H1 (cell line): ENCODE measurements around the gene HEBP2. TPM values are rescaled to one million over a fixed set of nuclear protein-coding genes. Genes with fewer than 3 reads are reported as not detected.

Experiments
- ATF2 ChIP-seq: IDR thresholded peaks from 2 replicates; pipeline ENCODE4 v1.6.1; 2012; ENCODE audit warnings: low read length, inconsistent platforms
- BACH1 ChIP-seq: IDR thresholded peaks from 2 replicates; pipeline ENCODE4 v1.6.1; 2012; ENCODE audit warnings: low read length, improper control_type of control experiment
- E2F6 ChIP-seq: IDR thresholded peaks from 2 replicates; pipeline ENCODE4 v1.6.1; 2012; ENCODE audit warnings: inconsistent platforms
- FOSL1 ChIP-seq: IDR thresholded peaks from 2 replicates; pipeline ENCODE4 v1.6.1; 2011; ENCODE audit warnings: mild to moderate bottlenecking, low read depth, low read length, moderate library complexity; ENCODE audit not compliant: insufficient read depth
- GTF2F1 ChIP-seq: IDR thresholded peaks from 2 replicates; pipeline ENCODE4 v1.6.1; 2012; ENCODE audit warnings: low read depth, low read length, improper control_type of control experiment, borderline replicate concordance
- KDM4A ChIP-seq: IDR thresholded peaks from one replicate; pipeline ENCODE4 v1.7.1; 2012; ENCODE audit warnings: low read depth, mild to moderate bottlenecking, moderate library complexity, low read length, inconsistent platforms; ENCODE audit not compliant: severe bottlenecking
- RAD21 ChIP-seq, 2 experiments: IDR thresholded peaks in 1 of 2; conservative IDR thresholded peaks in 1 of 2; 2 replicates each; pipeline ENCODE4 v1.6.1; 2011; ENCODE audit warnings: low read depth in 2 of 2, low read length in 2 of 2, improper control_type of control experiment in 1 of 2, inconsistent platforms in 1 of 2, mild to moderate bottlenecking in 1 of 2, moderate library complexity in 1 of 2
- SAP30 ChIP-seq: fragments of 300-600 bp; sonication (generic); IDR thresholded peaks from 2 replicates; pipeline ENCODE4 v1.7.1; 2012; ENCODE audit warnings: low read length, moderate library complexity, mild to moderate bottlenecking, inconsistent platforms; ENCODE audit not compliant: insufficient read depth, insufficient replicate concordance
- SIX5 ChIP-seq: IDR thresholded peaks from 2 replicates; pipeline ENCODE4 v1.6.1; 2011; ENCODE audit warnings: mild to moderate bottlenecking, low read depth, low read length
- SP1 ChIP-seq: IDR thresholded peaks from 2 replicates; pipeline ENCODE4 v1.6.1; 2011; ENCODE audit warnings: low read depth, low read length
- SUZ12 ChIP-seq: fragments of 200-600 bp; sonication (generic); IDR thresholded peaks from 2 replicates; pipeline ENCODE4 v1.6.1; 2012; ENCODE audit warnings: mild to moderate bottlenecking, inconsistent platforms, low read length, moderate library complexity, mixed read lengths
- TAF7 ChIP-seq: optimal IDR thresholded peaks from 2 replicates; pipeline ENCODE3; 2011; ENCODE audit warnings: low read depth, mild to moderate bottlenecking, inconsistent platforms, low read length, moderate library complexity, borderline replicate concordance
- TCF12 ChIP-seq: IDR thresholded peaks from 2 replicates; pipeline ENCODE4 v1.6.1; 2011; ENCODE audit warnings: low read depth, mild to moderate bottlenecking, low read length
- polyA plus RNA-seq, 7 experiments: library from polyadenylated mRNA; depleted of rRNA in 3 of 7; stranded (reverse) in 5 of 7; unstranded in 2 of 7; fragments of >200 nt in 5 of 7; fragments of 200-250 nt in 2 of 7; gene quantifications; 1 replicate in 5 of 7; 2 replicates in 1 of 7; 4 replicates in 1 of 7; pipeline versions ENCODE4 v1.2.1 to v1.2.3, GENCODE V29; 2011 to 2013; ENCODE audit warnings: missing spikeins in 2 of 7, mixed read lengths in 2 of 7
- total RNA-seq: library from RNA; stranded (reverse); fragmentation: NEBNext Ultra II Directional; extraction: Animal tissue kit (Norgen Biotek cat#: 25700); gene quantifications from 2 replicates; pipeline ENCODE4 v1.2.1, GENCODE V29; 2021

HEBP2 gene
- total and polyA plus RNA-seq, 2 of the 8 experiments (the other 6 are each of a cell fraction or from before 2014, with no cell fraction given) = 6.5 to 37.9 TPM

GRCh38 chr6:138403801-138404665 lies at the start of gene HEBP2 (continued):
- TF ChIP-seq SAP30 (no peak), SP1 (peak; percentile 62; the same call in 1 of the 2 replicates), FOSL1 (no peak), TCF12 (peak; percentile 92; the same call in 1 of the 2 replicates), ATF2 (no peak), TAF7 (peak; percentile 57), SIX5 (no peak), BACH1 (no peak), E2F6 (peak; percentile 42; the same call in 1 of the 2 replicates), GTF2F1 (no peak), RAD21 (IDR thresholded peaks at IDR 0.05 in 1 of 2, conservative IDR thresholded peaks at IDR 0.05 in 1 of 2; ENCODE audit: low read depth in 2 of 2, low read length in 2 of 2) (peak; percentile 78 to 80), KDM4A (peak; percentile 76), SUZ12 (no peak)
- TF ChIP-seq, all 59 proteins: peak for 23
